ENCODE data around the gene HHIPL1.

HHIPL1 gene

GRCh38 chr14:99724939-99725773 lies 80.2 kb downstream of the HHIPL1 start:
- in situ Hi-C loops (cut with MboI; ENCODE audit: low sequenced_read_pairs): no loop called here
- Histone ChIP-seq H3K9me3 (no peaks in the 10 kb centered on the region), H3K4me1 (no peaks in the 10 kb centered on the region; the same call in 1 of the 2 replicates), H3K27me3 (ENCODE audit: low read depth) (no peaks in the 10 kb centered on the region), H3K4me3 (no peak overlapping the region), H3K36me3 (replicated peaks) (no peaks in the 10 kb centered on the region)
- DNase-seq (ENCODE audit: low spot score in 2 of 2): peak in 1 of 2 experiments; percentile 5

GRCh38 chr14:99725774-99726537 lies 81.0 kb downstream of the HHIPL1 start:
- in situ Hi-C loops (cut with MboI; ENCODE audit: low sequenced_read_pairs): no loop called here
- H3K4me1 ChIP-seq: peaks cover 2% of the 10 kb centered on the region; the same call in 1 of the 2 replicates
- H3K36me3 ChIP-seq (replicated peaks): no peaks in the 10 kb centered on the region
- no peaks in the 10 kb centered on the region for H3K27me3 ChIP-seq (ENCODE audit: low read depth)
- DNase-seq (ENCODE audit: low spot score in 2 of 2): peak in 1 of 2 experiments; percentile 8
- no peaks in the 10 kb centered on the region for H3K9me3 ChIP-seq
- no peak overlapping the region for H3K4me3 ChIP-seq

- DNase-seq (ENCODE audit: low spot score in 2 of 2): peak in 1 of 2 experiments; percentile 8
- Histone ChIP-seq H3K4me1 (peaks cover 2% of the 10 kb centered on the region; the same call in 1 of the 2 replicates), H3K4me3 (no peak overlapping the region), H3K27me3 (ENCODE audit: low read depth) (no peaks in the 10 kb centered on the region), H3K9me3 (no peaks in the 10 kb centered on the region), H3K36me3 (replicated peaks) (no peaks in the 10 kb centered on the region)
- in situ Hi-C loops (cut with MboI; ENCODE audit: low sequenced_read_pairs): no loop called here
Measured at GRCh38 chr14:99726538-99727095, 81.7 kb downstream of the HHIPL1 start.

DNA sequence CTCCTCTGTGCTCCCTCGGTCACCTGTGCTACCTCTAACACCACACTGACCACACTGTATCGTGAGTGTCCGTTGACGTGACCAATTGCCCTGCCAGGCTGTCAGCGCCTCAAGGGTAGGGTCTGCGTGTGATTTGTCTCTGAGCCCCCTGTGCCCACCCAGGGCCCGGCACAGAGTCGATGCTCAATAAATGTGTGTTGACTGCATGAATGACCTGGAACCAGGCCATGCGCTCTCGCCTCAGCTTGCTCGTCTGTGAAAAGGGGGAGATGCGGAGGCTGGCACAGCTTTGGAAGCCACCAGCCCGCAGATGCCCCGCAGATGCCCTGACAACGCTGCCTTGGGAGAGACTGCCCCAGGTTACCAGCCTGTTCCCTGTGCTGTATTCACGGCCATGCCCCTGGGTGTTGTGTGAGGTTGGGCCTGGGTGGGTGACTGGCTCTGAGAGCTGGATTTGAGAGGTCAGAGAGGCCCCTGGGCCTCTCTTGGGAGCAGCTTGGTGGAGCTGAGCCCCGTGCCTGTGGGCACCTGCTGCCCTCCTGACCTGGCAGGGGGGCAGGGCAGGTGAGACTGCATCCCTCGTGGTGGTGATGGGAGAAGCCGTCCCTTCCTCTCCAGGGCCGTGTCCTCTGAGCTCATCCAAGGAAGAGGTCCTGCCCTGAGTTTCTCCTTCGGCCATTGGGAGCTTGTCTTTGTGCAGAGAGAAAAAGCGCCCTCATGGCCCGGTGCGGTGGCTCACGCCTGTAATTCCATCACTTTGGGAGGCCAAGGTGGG lies 82.4 kb downstream of the HHIPL1 start:
- H3K36me3 ChIP-seq (replicated peaks): no peaks in the 10 kb centered on the region
- H3K4me1 ChIP-seq: peaks cover 2% of the 10 kb centered on the region; the same call in 1 of the 2 replicates
- no peaks in the 10 kb centered on the region for H3K27me3 ChIP-seq (ENCODE audit: low read depth)
- no peaks in the 10 kb centered on the region for H3K9me3 ChIP-seq
- H3K4me3 ChIP-seq: no peak overlapping the region
- in situ Hi-C loops (cut with MboI; ENCODE audit: low sequenced_read_pairs): no loop called here
- DNase-seq (ENCODE audit: low spot score in 2 of 2): peak in 1 of 2 experiments; percentile 3

GRCh38 chr14:99728231-99728920 lies 83.4 kb downstream of the HHIPL1 start:
- in situ Hi-C loops (cut with MboI; ENCODE audit: low sequenced_read_pairs): no loop called here
- H3K9me3 ChIP-seq: no peaks in the 10 kb centered on the region
- H3K27me3 ChIP-seq (ENCODE audit: low read depth): no peaks in the 10 kb centered on the region
- no peaks in the 10 kb centered on the region for H3K36me3 ChIP-seq (replicated peaks)
- H3K4me3 ChIP-seq: no peak overlapping the region
- peaks cover 2% of the 10 kb centered on the region; the same call in 1 of the 2 replicates for H3K4me1 ChIP-seq
- peak in 1 of 2 experiments; percentile 4 for DNase-seq (ENCODE audit: low spot score in 2 of 2)

DNA sequence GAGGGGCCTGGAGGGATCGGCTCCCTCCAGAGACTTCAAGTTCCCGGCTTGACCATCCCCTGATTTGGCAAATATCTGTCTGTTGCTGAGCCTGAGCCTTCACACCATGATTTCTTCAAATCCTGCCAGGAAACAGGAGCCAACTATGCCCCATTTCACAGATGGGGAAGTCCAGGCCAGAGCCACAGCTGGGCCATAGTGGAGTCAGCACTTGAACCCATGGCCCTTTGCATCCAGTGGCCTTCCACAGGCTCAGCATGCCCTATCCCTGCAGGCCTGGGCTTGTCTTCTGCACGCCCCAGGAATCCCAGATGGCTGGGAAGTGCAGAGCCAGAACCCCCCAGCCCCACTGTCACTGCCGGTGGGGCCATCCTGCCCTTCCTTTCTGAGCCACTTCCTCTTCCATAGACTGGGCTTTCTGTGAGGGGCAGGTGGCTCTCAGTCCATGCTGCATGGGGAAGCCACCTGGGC lies 84.1 kb downstream of the HHIPL1 start:
- in situ Hi-C loops (cut with MboI; ENCODE audit: low sequenced_read_pairs): no loop called here
- H3K4me1 ChIP-seq: peaks cover 2% of the 10 kb centered on the region; the same call in 1 of the 2 replicates
- H3K36me3 ChIP-seq (replicated peaks): no peaks in the 10 kb centered on the region
- DNase-seq (ENCODE audit: low spot score in 2 of 2): peak in 1 of 2 experiments; percentile 1
- H3K9me3 ChIP-seq: no peaks in the 10 kb centered on the region
- H3K27me3 ChIP-seq (ENCODE audit: low read depth): no peaks in the 10 kb centered on the region
- H3K4me3 ChIP-seq: no peak overlapping the region
